ENCODE data around the gene NT5DC1. TPM values are rescaled to one million over a fixed set of nuclear protein-coding genes. Genes with fewer than 3 reads are reported as not detected.

NT5DC1 gene
- total and polyA plus RNA-seq, 2 experiments from 2014 or later: 14.1 to 48.9 TPM

DNA sequence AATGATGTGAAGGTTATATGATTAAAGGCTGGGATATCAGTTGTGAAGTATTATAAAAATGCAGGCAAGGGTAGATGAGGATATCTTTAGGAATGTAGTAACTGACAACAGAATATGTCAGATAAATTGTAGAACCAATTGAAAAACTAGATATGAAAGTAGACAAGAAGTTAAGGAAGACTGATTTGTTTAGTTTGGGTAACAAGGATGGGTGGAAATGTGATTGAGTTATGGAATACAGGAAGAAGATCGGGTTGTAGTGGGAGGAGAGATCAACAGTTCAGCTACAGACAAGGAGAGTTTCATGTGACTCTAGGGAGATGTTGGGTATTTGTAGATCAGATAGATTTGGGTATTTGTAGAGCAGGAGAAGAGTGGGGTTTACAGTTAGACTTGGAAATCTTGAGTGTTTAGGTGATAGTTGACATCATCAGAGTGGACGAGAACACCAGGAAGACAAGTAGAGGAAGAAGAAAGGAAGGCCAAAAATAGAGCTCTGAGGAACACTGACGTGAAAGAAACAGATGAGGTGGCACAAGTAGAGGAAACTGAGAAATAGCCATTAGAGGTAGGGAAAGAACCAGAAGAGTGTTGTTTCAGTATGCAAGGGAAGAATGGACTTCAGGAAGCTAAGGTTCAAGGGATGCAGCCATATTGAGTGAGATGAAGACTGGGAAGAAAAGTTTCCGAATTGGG, 191.2 kb downstream of the NT5DC1 start:
- no peaks in the 10 kb centered on the region for H3K4me1 ChIP-seq (ENCODE audit: low read depth)
- H3K4me3 ChIP-seq: no peak overlapping the region
- no peaks in the 10 kb centered on the region for H3K27me3 ChIP-seq
- H3K36me3 ChIP-seq: no peaks in the 10 kb centered on the region
- no peaks in the 10 kb centered on the region for H3K9me3 ChIP-seq (ENCODE audit: low read depth)
- H3K27ac ChIP-seq: no peak overlapping the region
- TF ChIP-seq, protein P1, sequence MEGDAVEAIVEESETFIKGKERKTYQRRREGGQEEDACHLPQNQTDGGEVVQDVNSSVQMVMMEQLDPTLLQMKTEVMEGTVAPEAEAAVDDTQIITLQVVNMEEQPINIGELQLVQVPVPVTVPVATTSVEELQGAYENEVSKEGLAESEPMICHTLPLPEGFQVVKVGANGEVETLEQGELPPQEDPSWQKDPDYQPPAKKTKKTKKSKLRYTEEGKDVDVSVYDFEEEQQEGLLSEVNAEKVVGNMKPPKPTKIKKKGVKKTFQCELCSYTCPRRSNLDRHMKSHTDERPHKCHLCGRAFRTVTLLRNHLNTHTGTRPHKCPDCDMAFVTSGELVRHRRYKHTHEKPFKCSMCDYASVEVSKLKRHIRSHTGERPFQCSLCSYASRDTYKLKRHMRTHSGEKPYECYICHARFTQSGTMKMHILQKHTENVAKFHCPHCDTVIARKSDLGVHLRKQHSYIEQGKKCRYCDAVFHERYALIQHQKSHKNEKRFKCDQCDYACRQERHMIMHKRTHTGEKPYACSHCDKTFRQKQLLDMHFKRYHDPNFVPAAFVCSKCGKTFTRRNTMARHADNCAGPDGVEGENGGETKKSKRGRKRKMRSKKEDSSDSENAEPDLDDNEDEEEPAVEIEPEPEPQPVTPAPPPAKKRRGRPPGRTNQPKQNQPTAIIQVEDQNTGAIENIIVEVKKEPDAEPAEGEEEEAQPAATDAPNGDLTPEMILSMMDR (IDR thresholded peaks at IDR 0.05; ENCODE audit: low read depth, low read length): no peak
- DNase-seq (ENCODE audit: low read depth in 1 of 2, low spot score in 1 of 2): no peak

DNA sequence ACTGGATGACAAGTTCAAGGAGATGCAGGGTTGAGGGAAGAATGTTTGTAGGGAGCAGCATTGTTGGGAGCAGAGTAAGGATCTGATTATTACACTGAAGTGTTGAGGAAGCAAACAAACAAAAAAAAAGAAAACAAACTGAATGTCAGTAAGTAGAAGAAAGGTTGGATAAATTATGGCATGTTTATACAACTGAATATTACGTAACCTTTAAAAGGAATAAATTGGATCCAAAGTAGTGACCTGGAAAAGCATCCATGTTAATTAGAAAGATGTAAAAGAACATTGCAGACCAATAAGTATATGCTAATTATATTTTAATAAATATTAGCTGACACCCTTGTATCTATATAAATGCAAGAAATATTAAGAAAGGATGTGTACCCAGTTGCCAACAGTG, 191.9 kb downstream of the NT5DC1 start:
- TF ChIP-seq, protein P1 (IDR thresholded peaks at IDR 0.05; ENCODE audit: low read depth, low read length): no peak
- Histone ChIP-seq H3K27me3 (no peaks in the 10 kb centered on the region), H3K4me3 (no peak overlapping the region), H3K4me1 (ENCODE audit: low read depth) (no peaks in the 10 kb centered on the region), H3K27ac (no peak overlapping the region), H3K9me3 (ENCODE audit: low read depth) (no peaks in the 10 kb centered on the region), H3K36me3 (no peaks in the 10 kb centered on the region)
- no peak for DNase-seq (ENCODE audit: low read depth in 1 of 2, low spot score in 1 of 2)

DNA sequence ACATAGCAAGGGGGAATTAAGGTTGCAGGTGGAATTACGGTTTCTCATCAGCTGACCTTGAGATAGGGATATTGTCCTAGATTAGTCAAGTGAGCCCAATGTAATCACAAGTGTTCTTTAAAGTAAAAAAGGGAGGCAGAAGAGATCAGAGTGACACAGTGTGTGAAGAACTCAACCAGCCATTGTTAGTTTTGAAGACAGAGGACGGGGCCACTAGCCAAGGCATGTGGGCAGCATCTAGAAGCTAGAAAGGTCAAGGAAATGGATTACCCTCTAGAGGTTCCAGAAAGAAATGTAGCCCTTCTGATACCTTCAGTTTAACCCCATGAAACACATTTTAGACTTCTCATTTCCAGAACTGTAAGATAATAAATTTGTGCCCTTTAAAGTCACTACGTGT, 197.6 kb downstream of the NT5DC1 start:
- DNase-seq (ENCODE audit: low read depth in 1 of 2, low spot score in 1 of 2): no peak
- H3K27me3 ChIP-seq: no peaks in the 10 kb centered on the region
- TF ChIP-seq, protein P1 (IDR thresholded peaks at IDR 0.05; ENCODE audit: low read depth, low read length): no peak
- no peaks in the 10 kb centered on the region for H3K4me1 ChIP-seq (ENCODE audit: low read depth)
- no peaks in the 10 kb centered on the region for H3K9me3 ChIP-seq (ENCODE audit: low read depth)
- no peak overlapping the region for H3K27ac ChIP-seq
- no peaks in the 10 kb centered on the region for H3K36me3 ChIP-seq
- H3K4me3 ChIP-seq: no peak overlapping the region

DNA sequence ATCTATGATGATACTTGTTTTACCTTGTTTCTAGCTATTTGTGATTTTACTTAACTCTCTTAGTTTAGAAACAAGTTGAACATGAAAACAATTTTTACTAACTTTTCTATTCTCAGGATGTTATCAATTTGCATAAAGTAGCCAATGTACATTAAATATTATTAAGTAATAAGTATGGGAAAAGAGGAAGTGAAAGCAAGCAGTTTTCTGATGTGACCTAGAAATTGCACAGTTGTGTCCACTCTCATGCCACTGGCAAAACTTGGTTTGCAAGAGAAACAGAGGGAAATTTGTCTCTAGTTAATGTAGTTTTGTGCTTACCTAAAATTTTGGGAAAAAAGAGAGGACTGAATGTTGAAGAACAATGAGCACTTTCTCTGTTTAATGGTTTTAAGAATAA, 198.3 kb downstream of the NT5DC1 start:
- no peak overlapping the region for H3K4me3 ChIP-seq
- H3K4me1 ChIP-seq (ENCODE audit: low read depth): no peaks in the 10 kb centered on the region
- no peak for DNase-seq (ENCODE audit: low read depth in 1 of 2, low spot score in 1 of 2)
- H3K27me3 ChIP-seq: no peaks in the 10 kb centered on the region
- no peak overlapping the region for H3K27ac ChIP-seq
- TF ChIP-seq, protein P1 (IDR thresholded peaks at IDR 0.05; ENCODE audit: low read depth, low read length): no peak
- no peaks in the 10 kb centered on the region for H3K36me3 ChIP-seq
- no peaks in the 10 kb centered on the region for H3K9me3 ChIP-seq (ENCODE audit: low read depth)

Other genes starting within 250 kb of the NT5DC1 start
- 0.60 and 0.71 TPM in 2 replicates for gene FRK, start 40.0 kb upstream of the NT5DC1 start, total RNA-seq
- gene FRK, start 40.0 kb upstream of the NT5DC1 start, polyA plus RNA-seq: 0.45 and 1.0 TPM in 2 replicates
- 0.21 TPM in 1 of 2 replicates, not detected in the other for gene COL10A1, start 25.3 kb downstream of the NT5DC1 start, total RNA-seq
- gene COL10A1, start 25.3 kb downstream of the NT5DC1 start, polyA plus RNA-seq: 0.13 and 0.50 TPM in 2 replicates
- gene TSPYL4, start 153.2 kb downstream of the NT5DC1 start, total RNA-seq: 43.1 and 54.1 TPM in 2 replicates
- 38.2 and 43.4 TPM in 2 replicates for gene TSPYL4, start 153.2 kb downstream of the NT5DC1 start, polyA plus RNA-seq
- gene TSPYL1, start 179.1 kb downstream of the NT5DC1 start, total RNA-seq: 59.9 and 65.2 TPM in 2 replicates
- gene TSPYL1, start 179.1 kb downstream of the NT5DC1 start, polyA plus RNA-seq: 40.8 and 52.3 TPM in 2 replicates